GM23338 (cell line): ENCODE data around the gene PLXND1.

Experiments
- CREB1 ChIP-seq: fragments of 250-450 bp; sonication (Bioruptor Pico); IDR thresholded peaks from 2 replicates; pipeline ENCODE4 v1.5.0; 2020; ENCODE audit warnings: low read depth, mild to moderate bottlenecking, moderate library complexity
- EZH2 ChIP-seq: fragments of 200-600 bp; sonication (generic); IDR thresholded peaks from one replicate; pipeline ENCODE4 v1.8.0; 2017; ENCODE audit warnings: antibody characterized with exemption, mild to moderate bottlenecking, low read depth; ENCODE audit not compliant: unreplicated experiment
- EZH2phosphoT487 ChIP-seq: fragments of 200-600 bp; sonication (generic); IDR thresholded peaks from one replicate; pipeline ENCODE4 v1.8.1; 2018; ENCODE audit warnings: antibody characterized with exemption; ENCODE audit not compliant: unreplicated experiment
- JUNB ChIP-seq: IDR thresholded peaks from one replicate; pipeline ENCODE4 v1.6.1; 2016; ENCODE audit warnings: antibody characterized with exemption; ENCODE audit not compliant: unreplicated experiment
- NANOG ChIP-seq: IDR thresholded peaks from 2 replicates; pipeline ENCODE4 v1.6.1; 2016; ENCODE audit warnings: antibody characterized with exemption, borderline replicate concordance
- POLR2AphosphoS5 ChIP-seq: IDR thresholded peaks from 2 replicates; pipeline ENCODE4 v1.6.1; 2016; ENCODE audit warnings: antibody characterized with exemption, low read depth
- TF ChIP-seq, protein P1 (sequence below), 2 experiments: fragments of 200-600 bp in 1 of 2; sonication (generic) in 1 of 2; conservative IDR thresholded peaks; 2 replicates each; pipeline versions ENCODE4 v1.5.1 to v1.6.1; 2016 to 2017; ENCODE audit warnings: antibody characterized with exemption in 2 of 2, low read depth in 2 of 2, mild to moderate bottlenecking in 2 of 2, moderate library complexity in 1 of 2
- TF ChIP-seq, protein P2 (sequence below): IDR thresholded peaks from one replicate; pipeline ENCODE4 v1.6.1; 2018; ENCODE audit warnings: antibody characterized with exemption; ENCODE audit not compliant: unreplicated experiment
- TF ChIP-seq, protein P3 (sequence below): IDR thresholded peaks from 2 replicates; pipeline ENCODE4 v1.6.1; 2016; ENCODE audit warnings: antibody characterized with exemption

DNA sequence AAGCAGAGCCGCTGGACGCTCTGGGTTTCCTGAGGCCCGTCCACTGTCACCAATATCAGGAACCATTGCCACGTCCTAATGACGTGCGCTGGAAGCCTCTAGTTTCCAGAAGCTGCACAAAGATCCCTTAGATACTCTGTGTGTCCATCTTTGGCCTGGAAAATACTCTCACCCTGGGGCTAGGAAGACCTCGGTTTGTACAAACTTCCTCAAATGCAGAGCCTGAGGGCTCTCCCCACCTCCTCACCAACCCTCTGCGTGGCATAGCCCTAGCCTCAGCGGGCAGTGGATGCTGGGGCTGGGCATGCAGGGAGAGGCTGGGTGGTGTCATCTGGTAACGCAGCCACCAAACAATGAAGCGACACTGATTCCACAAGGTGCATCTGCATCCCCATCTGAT lies 74.8 kb downstream of the PLXND1 start:
- TF ChIP-seq POLR2AphosphoS5 (no peak), EZH2 (no peak), CREB1 (CRISPR knock-in tag) (no peak), EZH2phosphoT487 (no peak), NANOG (no peak), JUNB (no peak)
- TF ChIP-seq, protein P1, sequence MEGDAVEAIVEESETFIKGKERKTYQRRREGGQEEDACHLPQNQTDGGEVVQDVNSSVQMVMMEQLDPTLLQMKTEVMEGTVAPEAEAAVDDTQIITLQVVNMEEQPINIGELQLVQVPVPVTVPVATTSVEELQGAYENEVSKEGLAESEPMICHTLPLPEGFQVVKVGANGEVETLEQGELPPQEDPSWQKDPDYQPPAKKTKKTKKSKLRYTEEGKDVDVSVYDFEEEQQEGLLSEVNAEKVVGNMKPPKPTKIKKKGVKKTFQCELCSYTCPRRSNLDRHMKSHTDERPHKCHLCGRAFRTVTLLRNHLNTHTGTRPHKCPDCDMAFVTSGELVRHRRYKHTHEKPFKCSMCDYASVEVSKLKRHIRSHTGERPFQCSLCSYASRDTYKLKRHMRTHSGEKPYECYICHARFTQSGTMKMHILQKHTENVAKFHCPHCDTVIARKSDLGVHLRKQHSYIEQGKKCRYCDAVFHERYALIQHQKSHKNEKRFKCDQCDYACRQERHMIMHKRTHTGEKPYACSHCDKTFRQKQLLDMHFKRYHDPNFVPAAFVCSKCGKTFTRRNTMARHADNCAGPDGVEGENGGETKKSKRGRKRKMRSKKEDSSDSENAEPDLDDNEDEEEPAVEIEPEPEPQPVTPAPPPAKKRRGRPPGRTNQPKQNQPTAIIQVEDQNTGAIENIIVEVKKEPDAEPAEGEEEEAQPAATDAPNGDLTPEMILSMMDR (conservative IDR thresholded peaks at IDR 0.05; ENCODE audit: low read depth in 2 of 2): no peak
- TF ChIP-seq, protein P2, sequence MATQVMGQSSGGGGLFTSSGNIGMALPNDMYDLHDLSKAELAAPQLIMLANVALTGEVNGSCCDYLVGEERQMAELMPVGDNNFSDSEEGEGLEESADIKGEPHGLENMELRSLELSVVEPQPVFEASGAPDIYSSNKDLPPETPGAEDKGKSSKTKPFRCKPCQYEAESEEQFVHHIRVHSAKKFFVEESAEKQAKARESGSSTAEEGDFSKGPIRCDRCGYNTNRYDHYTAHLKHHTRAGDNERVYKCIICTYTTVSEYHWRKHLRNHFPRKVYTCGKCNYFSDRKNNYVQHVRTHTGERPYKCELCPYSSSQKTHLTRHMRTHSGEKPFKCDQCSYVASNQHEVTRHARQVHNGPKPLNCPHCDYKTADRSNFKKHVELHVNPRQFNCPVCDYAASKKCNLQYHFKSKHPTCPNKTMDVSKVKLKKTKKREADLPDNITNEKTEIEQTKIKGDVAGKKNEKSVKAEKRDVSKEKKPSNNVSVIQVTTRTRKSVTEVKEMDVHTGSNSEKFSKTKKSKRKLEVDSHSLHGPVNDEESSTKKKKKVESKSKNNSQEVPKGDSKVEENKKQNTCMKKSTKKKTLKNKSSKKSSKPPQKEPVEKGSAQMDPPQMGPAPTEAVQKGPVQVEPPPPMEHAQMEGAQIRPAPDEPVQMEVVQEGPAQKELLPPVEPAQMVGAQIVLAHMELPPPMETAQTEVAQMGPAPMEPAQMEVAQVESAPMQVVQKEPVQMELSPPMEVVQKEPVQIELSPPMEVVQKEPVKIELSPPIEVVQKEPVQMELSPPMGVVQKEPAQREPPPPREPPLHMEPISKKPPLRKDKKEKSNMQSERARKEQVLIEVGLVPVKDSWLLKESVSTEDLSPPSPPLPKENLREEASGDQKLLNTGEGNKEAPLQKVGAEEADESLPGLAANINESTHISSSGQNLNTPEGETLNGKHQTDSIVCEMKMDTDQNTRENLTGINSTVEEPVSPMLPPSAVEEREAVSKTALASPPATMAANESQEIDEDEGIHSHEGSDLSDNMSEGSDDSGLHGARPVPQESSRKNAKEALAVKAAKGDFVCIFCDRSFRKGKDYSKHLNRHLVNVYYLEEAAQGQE: no peak
- TF ChIP-seq, protein P3, sequence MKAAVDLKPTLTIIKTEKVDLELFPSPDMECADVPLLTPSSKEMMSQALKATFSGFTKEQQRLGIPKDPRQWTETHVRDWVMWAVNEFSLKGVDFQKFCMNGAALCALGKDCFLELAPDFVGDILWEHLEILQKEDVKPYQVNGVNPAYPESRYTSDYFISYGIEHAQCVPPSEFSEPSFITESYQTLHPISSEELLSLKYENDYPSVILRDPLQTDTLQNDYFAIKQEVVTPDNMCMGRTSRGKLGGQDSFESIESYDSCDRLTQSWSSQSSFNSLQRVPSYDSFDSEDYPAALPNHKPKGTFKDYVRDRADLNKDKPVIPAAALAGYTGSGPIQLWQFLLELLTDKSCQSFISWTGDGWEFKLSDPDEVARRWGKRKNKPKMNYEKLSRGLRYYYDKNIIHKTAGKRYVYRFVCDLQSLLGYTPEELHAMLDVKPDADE: no peak
